ENCODE results near the gene MAPKAPK5.

GRCh38 chr12:111869671-111870070 lies 27.6 kb downstream of the MAPKAPK5 start:
- TF ChIP-seq, protein P1, sequence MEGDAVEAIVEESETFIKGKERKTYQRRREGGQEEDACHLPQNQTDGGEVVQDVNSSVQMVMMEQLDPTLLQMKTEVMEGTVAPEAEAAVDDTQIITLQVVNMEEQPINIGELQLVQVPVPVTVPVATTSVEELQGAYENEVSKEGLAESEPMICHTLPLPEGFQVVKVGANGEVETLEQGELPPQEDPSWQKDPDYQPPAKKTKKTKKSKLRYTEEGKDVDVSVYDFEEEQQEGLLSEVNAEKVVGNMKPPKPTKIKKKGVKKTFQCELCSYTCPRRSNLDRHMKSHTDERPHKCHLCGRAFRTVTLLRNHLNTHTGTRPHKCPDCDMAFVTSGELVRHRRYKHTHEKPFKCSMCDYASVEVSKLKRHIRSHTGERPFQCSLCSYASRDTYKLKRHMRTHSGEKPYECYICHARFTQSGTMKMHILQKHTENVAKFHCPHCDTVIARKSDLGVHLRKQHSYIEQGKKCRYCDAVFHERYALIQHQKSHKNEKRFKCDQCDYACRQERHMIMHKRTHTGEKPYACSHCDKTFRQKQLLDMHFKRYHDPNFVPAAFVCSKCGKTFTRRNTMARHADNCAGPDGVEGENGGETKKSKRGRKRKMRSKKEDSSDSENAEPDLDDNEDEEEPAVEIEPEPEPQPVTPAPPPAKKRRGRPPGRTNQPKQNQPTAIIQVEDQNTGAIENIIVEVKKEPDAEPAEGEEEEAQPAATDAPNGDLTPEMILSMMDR (IDR thresholded peaks at IDR 0.05), result no peak
- no peak for TF ChIP-seq EZH2 (IDR thresholded peaks at IDR 0.05)

Data from neural progenitor cell (in vitro differentiated cells).